SIG-M5 treated with dmso at 0.1 percent for 504 hours (cell line): ENCODE data around the gene PDE4D.

Experiments used
- DNase-seq: peaks from one replicate; lab custom pipeline; 2025; ENCODE audit not compliant: unreplicated experiment; lab: John Stamatoyannopoulos, UW

PDE4D gene

DNA sequence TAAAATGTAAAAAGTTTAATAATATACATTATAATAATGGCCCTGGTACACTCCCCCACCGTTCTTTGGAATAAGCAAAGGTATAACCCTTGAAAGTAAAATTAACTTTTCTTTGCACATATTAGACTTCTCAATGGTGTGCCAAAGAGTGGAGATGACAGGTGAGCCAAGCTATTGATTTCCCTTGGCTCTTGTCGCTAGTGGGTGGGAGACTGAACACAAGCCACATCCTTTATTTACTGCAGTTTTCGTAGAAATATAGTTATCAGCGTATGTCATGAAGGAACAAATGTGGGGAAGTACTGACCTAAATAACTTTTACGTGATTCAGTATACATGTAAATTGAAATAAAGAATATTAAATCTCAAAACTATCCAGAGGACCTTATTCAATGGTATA is 761.4 kb downstream of the PDE4D start:
- no peak for DNase-seq

DNA sequence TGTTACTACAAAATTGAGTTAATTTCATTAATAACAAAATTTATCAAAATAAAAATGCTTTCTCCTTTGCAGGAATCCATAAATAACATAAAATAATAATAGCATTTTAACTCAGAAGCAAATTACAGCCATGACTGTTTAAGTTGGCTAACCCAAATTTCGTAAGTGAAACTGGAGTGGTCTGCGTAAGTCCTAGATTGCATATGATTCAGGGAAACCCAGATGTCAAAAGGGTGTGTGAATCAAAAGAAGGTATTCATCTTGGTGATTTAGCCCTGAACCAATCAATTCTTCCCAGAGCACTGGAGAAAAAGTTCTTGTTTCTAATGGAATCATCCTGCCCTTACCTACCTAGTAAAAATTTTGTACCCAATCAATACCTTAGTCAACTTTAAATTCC is 763.1 kb downstream of the PDE4D start:
- DNase-seq = peak; percentile 36

DNA sequence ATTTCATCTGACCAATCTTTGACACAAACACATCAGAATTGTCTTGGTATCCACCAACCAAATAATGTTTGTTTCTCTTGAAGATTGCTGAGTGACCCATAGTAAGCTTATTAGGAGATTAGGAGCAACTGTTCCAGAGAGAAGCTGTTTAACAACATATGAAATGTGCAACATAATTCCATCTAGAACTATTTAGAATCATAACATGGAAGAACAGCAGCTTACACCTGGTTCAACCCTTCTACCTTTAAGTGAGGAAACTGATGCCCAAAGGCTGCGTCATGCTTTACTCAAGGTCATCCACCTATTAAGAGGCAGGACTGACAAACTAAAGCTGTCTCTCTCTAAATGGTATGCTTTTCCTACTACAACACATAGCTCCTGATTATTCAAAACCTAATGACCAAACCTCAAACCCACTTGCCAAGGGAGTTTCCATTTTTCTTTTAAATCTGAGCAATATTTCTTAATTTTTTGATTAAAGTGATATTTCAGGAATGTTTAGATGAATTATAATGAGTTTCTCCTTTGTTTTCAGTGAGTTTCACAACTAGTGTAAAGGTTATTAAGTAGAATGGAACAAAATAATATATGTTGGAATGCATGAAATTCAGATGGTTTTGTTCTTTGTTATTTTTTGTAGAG is 764.8 kb downstream of the PDE4D start:
- no peak for DNase-seq

DNA sequence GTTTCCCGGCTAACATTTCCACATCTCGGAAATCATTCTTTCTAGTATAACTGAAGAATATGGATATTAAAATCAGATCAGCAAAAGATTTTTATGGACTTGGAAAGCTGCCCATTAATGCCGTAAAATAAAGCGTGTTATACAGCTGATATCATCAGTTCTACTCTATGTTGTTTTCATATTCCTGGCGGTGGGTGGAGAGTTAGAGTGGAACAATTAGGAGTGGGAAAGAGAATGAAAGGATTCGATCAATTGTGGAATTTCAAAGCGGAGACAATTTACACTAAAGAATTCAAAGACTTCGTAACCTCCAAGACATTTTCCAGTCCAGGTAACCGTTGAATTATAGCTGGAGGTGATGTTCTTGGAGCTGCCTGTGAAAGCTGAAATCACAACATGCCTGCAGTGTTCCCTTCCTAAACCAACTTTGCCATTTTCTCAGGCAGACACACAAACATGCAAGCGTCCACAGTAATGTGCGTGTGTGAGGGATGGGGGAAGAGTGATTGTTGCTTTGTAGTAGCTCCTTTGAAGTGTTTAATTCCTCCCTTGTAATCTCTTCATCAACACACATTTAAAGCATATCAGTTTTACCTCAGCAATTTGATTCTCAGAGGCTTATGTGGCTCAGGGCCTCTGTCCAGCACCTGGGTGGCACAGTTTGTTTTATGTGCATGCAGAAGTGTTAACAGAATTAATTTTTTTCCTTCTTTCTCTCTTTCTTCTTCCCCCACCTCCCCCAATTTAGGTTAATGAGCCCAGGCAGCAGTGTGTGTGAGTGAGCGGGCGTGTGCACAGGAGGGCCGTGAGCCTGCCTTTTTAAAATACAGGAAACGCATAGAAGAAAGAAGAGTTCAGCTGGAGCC is 766.6 kb downstream of the PDE4D start:
- no peak for DNase-seq

DNA sequence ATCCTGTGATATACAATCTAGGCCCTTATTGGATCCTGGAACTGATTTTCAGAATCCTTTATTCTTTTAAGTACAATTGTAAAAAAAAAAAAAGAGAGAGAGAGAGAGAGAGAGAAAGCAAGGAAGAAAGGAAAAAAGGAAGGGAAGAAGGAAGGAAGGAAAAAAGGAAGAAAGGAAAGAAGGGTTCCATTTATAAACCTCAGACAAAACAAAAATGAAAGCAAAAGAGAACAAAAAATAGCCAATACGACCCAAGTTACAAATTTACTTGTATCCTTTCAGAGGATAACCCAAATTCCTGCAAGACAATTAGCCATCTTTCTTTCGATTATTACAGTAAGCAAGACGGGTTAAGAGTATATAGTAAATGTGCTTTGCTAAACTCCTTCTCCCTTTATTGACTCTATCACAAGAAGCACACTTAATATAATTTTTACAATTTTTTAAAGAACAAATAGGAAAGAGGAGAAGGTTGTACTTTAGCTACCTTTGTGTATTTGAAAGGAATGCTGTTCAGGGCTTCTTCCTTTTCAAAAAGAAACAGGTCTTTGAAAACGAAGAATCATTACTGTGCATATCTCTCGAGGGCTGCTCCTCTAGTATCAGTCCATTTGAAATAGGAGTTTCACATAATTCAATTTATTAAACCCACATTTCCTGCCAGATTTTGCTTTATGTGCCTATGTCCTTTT is 767.4 kb downstream of the PDE4D start:
- no peak for DNase-seq

DNA sequence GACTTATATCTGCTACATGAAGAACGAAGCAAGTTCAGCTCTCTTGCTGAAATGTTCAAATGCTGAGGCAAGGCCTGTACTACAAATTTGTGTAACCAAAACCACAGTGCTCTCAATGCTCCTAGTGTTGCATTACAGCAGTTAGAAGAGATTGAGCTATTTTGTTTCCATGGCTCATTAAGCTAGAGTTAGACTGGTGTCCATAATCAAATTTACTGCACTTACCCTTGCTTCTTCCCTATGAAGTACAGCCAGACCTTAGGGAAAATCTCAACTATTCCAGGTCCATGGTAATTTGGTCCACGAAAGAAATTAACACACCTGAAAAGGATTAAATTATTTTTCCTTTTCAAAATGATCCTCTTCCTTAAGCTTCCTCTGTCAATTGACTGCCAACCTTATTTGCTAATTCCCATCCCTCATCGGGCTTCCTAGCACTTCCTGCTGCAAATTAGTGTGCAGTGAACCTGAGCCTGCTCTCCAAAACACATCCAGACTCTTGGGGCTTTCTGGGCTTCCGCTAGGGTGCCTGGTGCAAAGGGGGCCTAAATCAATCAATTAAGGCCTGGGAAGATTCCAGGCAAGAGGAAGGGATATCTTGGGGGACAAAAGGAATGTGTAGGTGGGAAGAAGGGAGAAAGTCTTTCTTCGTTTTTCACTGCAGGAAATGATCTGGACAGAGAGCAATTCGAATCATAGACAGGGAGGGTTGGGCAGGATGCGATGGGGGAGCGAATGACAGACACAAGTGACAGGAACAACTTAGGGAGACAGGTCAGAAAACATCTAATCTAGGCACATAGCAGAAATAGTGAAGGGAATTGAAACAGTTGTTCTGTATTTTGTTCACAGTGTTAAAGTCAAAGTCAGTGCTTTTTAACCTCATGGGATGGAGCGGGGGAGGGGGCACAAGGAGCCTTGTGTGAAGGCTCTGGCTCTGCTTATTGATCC is 768.2 kb downstream of the PDE4D start:
- DNase-seq = no peak

DNA sequence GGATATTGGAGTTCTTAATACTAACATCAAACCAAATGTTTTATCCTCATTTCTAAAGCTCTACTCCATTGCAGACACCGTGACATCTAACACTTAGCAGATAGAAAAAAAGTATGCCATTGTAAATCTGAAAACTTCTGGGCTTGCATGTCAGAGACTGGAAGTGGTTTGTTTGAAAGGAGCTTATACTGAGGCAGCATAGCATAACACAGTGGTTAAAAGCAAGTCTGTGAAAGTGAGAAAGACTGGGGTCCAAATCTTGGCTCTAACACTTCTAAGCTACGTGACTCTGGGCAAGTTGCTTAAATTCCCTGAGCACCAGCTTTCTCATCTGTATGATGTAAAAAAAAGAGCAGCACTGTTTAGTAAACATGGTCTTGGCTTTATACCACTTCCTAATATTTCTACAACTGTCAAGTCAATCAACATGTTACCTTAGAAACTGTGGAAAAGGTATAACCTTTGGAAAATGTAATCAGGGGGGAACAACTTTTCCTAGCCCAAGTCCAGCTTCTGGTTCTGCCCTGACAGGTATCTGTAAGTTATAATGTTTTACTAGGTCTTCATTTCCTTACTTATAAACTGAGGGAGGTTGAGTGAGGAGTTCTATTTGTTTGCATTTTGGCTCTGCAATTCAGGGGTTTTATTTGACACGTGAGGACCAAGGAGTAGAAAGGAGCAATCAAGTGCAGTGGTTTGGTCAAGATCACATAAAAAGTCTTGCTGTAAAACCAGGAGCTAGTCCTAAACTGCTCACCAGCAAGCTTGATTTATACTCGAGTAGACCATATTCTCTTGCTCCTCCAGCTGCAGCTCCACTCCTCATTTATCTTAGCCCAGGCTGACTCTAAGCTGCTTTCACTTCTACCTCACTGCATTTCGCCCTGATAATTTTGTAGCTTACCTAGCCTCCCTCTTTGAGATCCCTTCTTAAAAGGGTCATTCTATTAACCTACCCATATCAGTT is 769.6 kb downstream of the PDE4D start:
- DNase-seq = no peak

DNA sequence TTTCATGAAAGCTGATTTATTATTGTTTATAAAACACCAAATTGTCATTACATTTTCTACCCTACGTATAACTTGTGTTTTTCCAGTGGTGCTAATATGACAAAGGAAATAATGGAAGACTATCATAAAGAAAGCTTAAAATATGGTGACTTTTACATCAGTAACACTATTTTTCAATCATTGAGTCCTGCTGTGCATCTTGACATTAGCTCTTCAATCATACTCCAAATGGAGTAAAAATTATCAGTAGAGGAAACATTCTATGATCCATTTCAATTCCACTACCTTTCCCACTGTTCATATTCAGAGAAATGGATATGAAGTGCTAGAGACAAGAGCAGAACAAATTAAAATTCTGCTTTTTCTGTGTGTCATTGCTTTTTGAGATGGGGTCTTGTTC is 774.0 kb downstream of the PDE4D start:
- no peak for DNase-seq

DNA sequence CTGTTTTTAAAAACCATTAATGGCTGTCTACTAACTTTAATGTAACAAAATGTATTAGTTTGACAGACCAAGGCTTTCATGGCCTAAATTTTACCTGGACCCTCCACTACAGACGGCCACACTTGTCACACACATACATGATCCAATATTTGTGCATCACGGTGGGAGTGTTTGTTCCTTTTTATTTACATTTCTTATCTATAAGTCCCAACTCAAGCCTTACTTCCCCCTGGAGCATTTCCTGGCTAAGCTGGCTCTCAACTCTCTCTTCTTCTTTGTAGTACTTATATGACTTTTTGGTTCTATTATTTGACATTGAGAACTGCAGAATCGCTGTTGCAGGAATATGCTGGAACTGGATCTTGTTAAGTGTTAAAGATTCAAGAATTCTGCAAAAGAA is 776.2 kb downstream of the PDE4D start:
- no peak for DNase-seq

DNA sequence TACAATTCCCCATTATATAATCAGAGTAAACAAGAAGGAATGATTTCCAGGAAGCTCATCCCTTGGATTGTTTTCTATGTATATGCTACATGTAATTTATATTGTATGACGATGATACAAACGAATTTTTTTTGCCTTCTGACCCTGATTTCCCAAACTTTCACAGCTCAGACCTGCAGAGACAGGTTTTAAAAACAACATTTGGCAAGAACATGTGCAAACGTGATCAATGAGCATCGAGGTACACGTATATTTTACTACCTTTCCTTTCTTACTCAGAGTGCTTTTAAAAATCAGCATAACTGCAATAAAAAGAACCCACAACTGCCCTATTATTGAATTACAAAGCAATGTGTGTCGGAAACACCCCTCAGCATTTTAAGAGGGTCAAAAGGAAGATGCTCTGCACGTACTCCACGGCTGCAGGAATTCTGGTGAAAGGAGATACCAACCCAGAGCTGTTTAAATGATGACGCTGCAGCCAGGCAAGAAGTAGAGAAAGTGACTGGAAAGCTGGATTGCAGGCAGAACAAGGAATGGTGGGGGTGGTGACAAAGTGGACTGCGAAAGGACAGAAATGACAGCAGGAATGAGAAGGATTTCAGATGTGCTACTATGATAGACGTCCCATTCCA is 777.2 kb downstream of the PDE4D start:
- DNase-seq = no peak

DNA sequence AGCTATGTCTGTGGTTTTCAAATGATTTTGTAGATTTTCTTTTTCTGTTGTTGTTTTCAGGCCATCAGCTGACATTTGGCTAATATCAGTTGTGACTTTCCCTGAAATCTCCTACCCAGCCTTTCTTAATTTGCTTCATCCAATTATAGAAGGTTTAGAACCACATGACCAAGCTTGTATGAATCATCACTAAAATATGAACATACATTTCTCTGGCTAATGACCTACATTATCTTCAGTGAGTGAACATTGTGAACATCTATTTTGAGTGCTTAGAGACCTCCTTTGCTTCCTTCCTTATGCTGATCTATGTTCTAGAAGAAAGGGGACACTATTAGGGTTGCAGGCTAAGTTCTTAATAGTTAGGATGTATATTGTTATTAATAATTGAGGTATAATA is 778.2 kb downstream of the PDE4D start:
- no peak for DNase-seq

DNA sequence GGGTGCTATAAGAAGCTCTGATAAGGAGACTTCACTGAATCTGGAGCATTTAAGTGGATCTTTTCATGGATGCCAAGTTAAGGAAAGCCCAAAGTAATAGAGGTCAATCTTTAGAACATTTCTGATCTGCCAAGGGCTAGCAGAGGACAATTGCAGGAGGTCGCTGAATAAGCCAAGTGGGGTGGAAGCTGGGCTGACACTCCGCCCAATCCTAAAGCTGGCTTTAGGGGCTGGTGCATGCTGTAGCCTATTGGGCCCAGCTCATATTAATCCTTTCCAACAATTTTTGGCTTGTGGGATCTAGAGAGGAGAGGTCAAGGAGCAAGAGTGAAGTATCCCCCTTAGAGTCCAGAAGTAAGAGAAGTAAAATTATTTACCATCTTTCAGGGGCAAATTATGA is 784.1 kb downstream of the PDE4D start:
- DNase-seq = no peak

DNA sequence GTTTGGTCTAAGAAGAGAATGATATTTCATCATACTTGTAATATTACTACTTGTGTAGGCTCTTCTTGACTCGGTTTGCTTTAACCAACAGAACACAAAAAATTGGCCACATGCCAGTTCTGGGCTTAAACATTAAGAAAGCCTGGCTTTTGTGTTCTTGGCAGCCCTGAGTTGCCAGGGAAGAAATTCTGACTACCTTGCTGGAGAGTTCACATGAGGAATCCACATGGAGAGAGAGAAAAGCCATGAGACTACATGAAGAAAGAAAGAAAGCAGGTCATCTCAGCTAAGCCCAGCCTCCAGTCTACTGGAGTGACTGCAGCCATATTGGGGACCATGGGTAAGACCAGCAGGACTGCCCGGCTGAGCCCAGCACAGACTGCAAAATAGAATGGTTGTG is 785.8 kb downstream of the PDE4D start:
- no peak for DNase-seq

DNA sequence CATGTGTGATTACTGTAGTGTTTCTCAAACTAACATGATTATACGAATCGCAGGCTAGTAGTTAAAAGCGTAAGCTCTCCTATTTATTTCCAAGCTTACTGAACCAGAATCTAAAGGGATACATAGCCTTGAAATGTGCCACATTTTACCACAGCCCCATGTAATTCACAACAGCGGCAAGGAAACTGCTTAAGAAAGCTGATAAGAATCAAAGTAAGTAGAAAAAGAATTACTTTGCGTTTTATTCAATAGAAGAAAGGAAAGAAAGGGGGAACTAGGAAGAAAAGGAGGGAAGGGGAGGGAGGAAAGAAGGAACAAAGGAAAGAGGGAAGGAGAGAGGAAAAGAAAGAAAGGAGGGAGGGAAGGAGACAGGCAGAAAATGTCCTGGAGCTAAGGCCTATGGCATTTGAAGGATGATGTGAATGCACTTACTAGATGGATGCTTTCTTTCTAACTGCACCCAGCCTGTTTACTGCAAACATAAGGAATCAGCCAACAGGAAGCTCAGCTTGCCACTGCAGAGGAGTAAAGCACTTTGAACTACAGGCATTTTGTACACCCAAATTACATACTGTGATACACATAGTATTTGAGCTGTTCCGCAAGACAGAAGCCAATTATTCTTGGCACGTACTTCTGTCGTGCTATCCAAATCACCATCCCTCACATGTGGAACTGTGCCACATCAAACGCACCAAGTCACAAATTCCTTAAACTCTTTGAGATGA is 789.0 kb downstream of the PDE4D start:
- no peak for DNase-seq

DNA sequence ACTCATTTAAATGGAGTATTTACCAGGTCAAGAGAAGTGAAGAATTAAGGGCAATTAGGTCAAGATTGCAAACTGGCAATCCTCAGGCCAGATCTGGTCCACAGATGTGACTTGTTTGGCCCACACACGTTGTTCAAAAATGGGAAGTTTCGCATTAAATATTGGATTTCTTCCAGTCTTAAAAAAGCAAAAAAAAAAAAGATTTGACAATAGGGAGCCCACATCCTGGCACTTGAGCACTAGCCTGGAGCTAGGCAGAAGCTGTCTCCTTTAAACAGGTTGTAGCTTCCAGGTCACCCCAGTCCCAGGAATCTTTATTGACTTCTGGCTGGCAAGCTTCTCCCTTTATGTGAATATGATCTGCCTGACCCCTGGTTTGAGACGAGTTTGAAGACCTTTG is 790.2 kb downstream of the PDE4D start:
- no peak for DNase-seq

DNA sequence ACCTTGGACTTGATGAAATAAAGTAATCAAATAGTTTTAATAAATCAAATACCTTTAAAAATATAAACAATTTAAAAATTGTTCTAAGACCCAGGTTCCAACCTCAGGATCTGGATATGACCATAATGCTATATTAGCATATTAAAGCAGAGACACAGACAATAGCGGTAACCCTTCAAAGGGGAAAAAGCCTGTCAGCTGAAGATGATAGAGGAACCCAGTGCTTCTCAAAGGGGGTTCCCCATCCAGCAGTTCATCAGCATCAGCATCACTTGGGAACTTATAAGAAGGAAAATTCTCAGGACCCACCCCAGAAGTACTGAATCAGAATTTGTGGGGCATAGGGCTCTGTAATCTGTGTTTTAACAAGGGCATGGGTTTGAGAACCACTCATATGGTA is 791.1 kb downstream of the PDE4D start:
- DNase-seq = no peak

DNA sequence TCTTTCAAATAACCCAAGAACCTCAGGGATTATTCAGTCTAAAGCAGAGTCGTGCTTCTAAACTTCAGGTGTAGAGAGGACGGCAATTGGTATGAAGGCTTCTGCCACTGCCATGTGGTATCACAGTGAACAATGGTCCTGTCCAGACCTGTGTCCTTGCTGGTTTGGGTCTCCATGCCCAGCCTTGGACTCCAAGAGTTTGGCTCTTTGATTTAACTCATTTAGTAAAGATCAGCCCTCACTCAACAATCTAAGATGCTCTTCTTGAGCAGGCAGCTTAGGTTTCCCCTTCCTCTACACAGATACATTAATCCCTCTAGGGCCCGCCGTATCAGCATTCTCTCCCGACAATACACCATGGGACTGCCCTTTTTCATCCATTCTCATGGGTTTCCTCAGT is 792.7 kb downstream of the PDE4D start:
- DNase-seq = no peak

DNA sequence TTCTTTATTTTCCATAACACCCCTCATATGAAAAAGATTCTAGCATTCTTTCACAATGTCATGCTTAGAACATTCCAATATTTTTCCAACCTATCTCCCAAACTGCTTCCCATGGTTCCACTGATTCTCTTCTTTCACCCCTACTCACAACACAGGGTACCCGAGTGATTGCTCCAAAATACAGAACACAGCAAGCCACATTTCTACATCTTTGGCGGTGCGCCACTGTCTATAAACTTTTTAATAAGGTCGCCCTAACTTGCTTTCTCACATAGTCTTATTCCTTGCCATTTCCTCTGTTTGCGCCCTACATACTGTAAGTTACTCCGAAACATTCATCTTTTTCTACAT is 793.6 kb downstream of the PDE4D start:
- DNase-seq = no peak
